Cardiac fibroblast (primary cell): Measurements from ENCODE around the gene SUPT3H.

Experiments used
- DNase-seq, 2 donors: peaks; one replicate each; pipeline versions ENCODE4 v3.0.0 to v3.0.0-alpha.2; 2010; ENCODE audit warnings: low read depth in 2 of 2
- H3K4me3 ChIP-seq, 2 donors: replicated peaks in 1 of 2; 1 replicate in 1 of 2; 2 replicates in 1 of 2; pipeline ENCODE4 v1.5.1; 2011; ENCODE audit warnings: low read depth in 2 of 2, low read length in 2 of 2, mild to moderate bottlenecking in 2 of 2, moderate library complexity in 1 of 2
- CTCF ChIP-seq: IDR thresholded peaks from one replicate; pipeline ENCODE4 v1.5.1; 2011; ENCODE audit warnings: low read depth, mild to moderate bottlenecking, low read length, inconsistent platforms

The SUPT3H gene

GRCh38 chr6:45209762-45210161 is 168.0 kb downstream of the SUPT3H start:
- DNase-seq = peak in 1 of 2 donors; percentile 59
- H3K4me3 ChIP-seq = no peak overlapping the region
- no peak for TF ChIP-seq CTCF

GRCh38 chr6:45206793-45207492 is 170.8 kb downstream of the SUPT3H start:
- no peak for DNase-seq
- TF ChIP-seq CTCF = no peak

GRCh38 chr6:45201484-45201883 is 176.2 kb downstream of the SUPT3H start:
- DNase-seq = no peak
- no peak for TF ChIP-seq CTCF
- no peak overlapping the region for H3K4me3 ChIP-seq

More at GRCh38 chr6:45206793-45207492, 170.8 kb downstream of the SUPT3H start:
- no peak overlapping the region for H3K4me3 ChIP-seq

GRCh38 chr6:45200510-45200909 is 177.2 kb downstream of the SUPT3H start:
- TF ChIP-seq CTCF = no peak
- no peak for DNase-seq
- H3K4me3 ChIP-seq = no peak overlapping the region

- no peak for DNase-seq
- TF ChIP-seq CTCF = no peak
- H3K4me3 ChIP-seq = no peak overlapping the region
Observed at GRCh38 chr6:45199554-45199953, 178.2 kb downstream of the SUPT3H start.

GRCh38 chr6:45196121-45196520 is 181.6 kb downstream of the SUPT3H start:
- TF ChIP-seq CTCF = no peak
- no peak for DNase-seq
- no peak overlapping the region for H3K4me3 ChIP-seq

- H3K4me3 ChIP-seq = no peak overlapping the region
- no peak for DNase-seq
- TF ChIP-seq CTCF = no peak
Observed at GRCh38 chr6:45195137-45195536, 182.6 kb downstream of the SUPT3H start.
